Left renal pelvis (tissue), 4 donors: ENCODE data around the gene AGBL4. TPM values are rescaled to one million over a fixed set of nuclear protein-coding genes. Genes with fewer than 3 reads are reported as not detected.

Source experiments
- polyA plus RNA-seq, 4 donors: library from polyadenylated mRNA; unstranded; fragments of 120-200 nt; gene quantifications; one replicate each; pipeline ENCODE4 v1.2.1, GENCODE V29; 2013; ENCODE audit not compliant: insufficient read length in 4 of 4

The AGBL4 gene
- polyA plus RNA-seq, 4 donors: 0.31 to 1.3 (median 1.1) TPM

Other genes with a start within 250 kb of the AGBL4 start
- gene ELAVL4, start 85.0 kb upstream of the AGBL4 start, polyA plus RNA-seq: 1 to 10 TPM; 4.0 to 5.7 (median 5.0) TPM